B cell (primary cell): Measurements from ENCODE around the gene CRYBA2. TPM values are rescaled to one million over a fixed set of nuclear protein-coding genes. Genes with fewer than 3 reads are reported as not detected.
A peak's percentile ranks its signal among the peaks of the same experiment; 100 is the strongest.

Experiments
- ATAC-seq: fragments of 200-7000 bp; cut with Tn5 transposase; one replicate; pipeline ENCODE4 v1.10.0; 2021; ENCODE audit warnings: low read depth, mild to moderate bottlenecking, moderate number of reproducible peaks, moderate library complexity
- CTCF ChIA-PET: fragments of 350-600 bp; sonication (Branson Sonifier 250); formaldehyde crosslinking; loops from one replicate; lab custom pipeline; 2021; ENCODE audit warnings: antibody characterized with exemption, inconsistent platforms; lab: Charles Lee
- POLR2A ChIA-PET: fragments of 350-600 bp; sonication (Branson Sonifier 250); formaldehyde crosslinking; loops from one replicate; lab custom pipeline; 2021; ENCODE audit warnings: antibody characterized with exemption; lab: Charles Lee
- DNase-seq: peaks from one replicate; pipeline ENCODE4 v3.0.0; 2013
- H2AFZ ChIP-seq: 2 replicates; pipeline ENCODE4 v1.6.1; 2012; ENCODE audit warnings: mild to moderate bottlenecking, low read depth, low read length; ENCODE audit not compliant: insufficient read depth, poor library complexity, severe bottlenecking
- H3K27ac ChIP-seq, 2 donors: 1 replicate in 1 of 2; 2 replicates in 1 of 2; pipeline ENCODE4 v1.5.1; 2012 to 2013; ENCODE audit warnings: low read length in 2 of 2, mild to moderate bottlenecking in 2 of 2, moderate library complexity in 1 of 2
- H3K27me3 ChIP-seq, 4 experiments: fragments of 200-600 bp in 1 of 4; sonication (generic) in 1 of 4; replicated peaks in 1 of 4; 1 replicate in 2 of 4; 2 replicates in 2 of 4; pipeline versions ENCODE4 v1.6.1 to v1.7.0; 2013 to 2016; ENCODE audit warnings: low read length in 3 of 4, mild to moderate bottlenecking in 2 of 4, mixed read lengths in 1 of 4, moderate library complexity in 1 of 4; ENCODE audit not compliant: insufficient read depth in 4 of 4, control insufficient read depth in 3 of 4; ENCODE audit errors: control extremely low read depth in 1 of 4
- H3K36me3 ChIP-seq, 2 experiments: replicated peaks in 1 of 2; 1 replicate in 1 of 2; 2 replicates in 1 of 2; pipeline versions ENCODE4 v1.6.1 to v1.7.1; 2013; ENCODE audit warnings: low read length in 1 of 2; ENCODE audit not compliant: insufficient read depth in 2 of 2, control insufficient read depth in 1 of 2; ENCODE audit errors: control extremely low read depth in 1 of 2, extremely low read depth in 1 of 2
- H3K4me1 ChIP-seq, 2 donors: fragments of 200-600 bp in 1 of 2; sonication (generic) in 1 of 2; 1 replicate in 1 of 2; 2 replicates in 1 of 2; pipeline versions ENCODE4 v1.5.1 to v1.6.1; 2013 to 2017; ENCODE audit warnings: low read length in 2 of 2; ENCODE audit not compliant: control insufficient read depth in 2 of 2, insufficient read depth in 2 of 2
- H3K4me2 ChIP-seq: replicated peaks from 2 replicates; pipeline ENCODE3; 2012; ENCODE audit warnings: mild to moderate bottlenecking, low read depth, low read length; ENCODE audit not compliant: poor library complexity, severe bottlenecking
- H3K4me3 ChIP-seq, 5 experiments: fragments of 200-600 bp in 1 of 5; sonication (generic) in 1 of 5; 1 replicate in 3 of 5; 2 replicates in 2 of 5; pipeline versions ENCODE4 v1.5.1 to v1.7.0; 2011 to 2016; ENCODE audit warnings: low read length in 4 of 5, mild to moderate bottlenecking in 4 of 5, low read depth in 2 of 5, control low read depth in 1 of 5, moderate library complexity in 1 of 5; ENCODE audit not compliant: insufficient read depth in 1 of 5; ENCODE audit errors: control extremely low read depth in 1 of 5, extremely low read depth in 1 of 5
- H3K79me2 ChIP-seq: fragments of 200-600 bp; sonication (generic); one replicate; pipeline ENCODE4 v1.6.0; 2016; ENCODE audit warnings: low read length; ENCODE audit not compliant: control insufficient read depth, insufficient read depth
- H3K9ac ChIP-seq: fragments of 200-600 bp; sonication (generic); 2 replicates; pipeline ENCODE4 v1.6.1; 2017; ENCODE audit warnings: mild to moderate bottlenecking, low read length, moderate library complexity
- H3K9me3 ChIP-seq, 3 donors: one replicate each; pipeline versions ENCODE4 v1.6.1 to v1.7.1; 2013; ENCODE audit warnings: low read length in 2 of 3; ENCODE audit not compliant: control insufficient read depth in 2 of 3, insufficient read depth in 1 of 3; ENCODE audit errors: control extremely low read depth in 1 of 3
- H4K20me1 ChIP-seq: 2 replicates; pipeline ENCODE4 v1.6.0; 2012; ENCODE audit warnings: mild to moderate bottlenecking, low read length; ENCODE audit not compliant: insufficient read depth, control insufficient read depth, poor library complexity, severe bottlenecking
- H3K27ac Mint-ChIP-seq: one replicate; pipeline ENCODE4 v1.8.0; 2021; ENCODE audit warnings: mixed read lengths
- H3K27me3 Mint-ChIP-seq: one replicate; pipeline ENCODE4 v1.8.0; 2021; ENCODE audit warnings: mixed read lengths
- H3K4me1 Mint-ChIP-seq: one replicate; pipeline ENCODE4 v1.8.0; 2021; ENCODE audit warnings: mixed read lengths
- H3K4me3 Mint-ChIP-seq: one replicate; pipeline ENCODE4 v1.8.0; 2021; ENCODE audit warnings: mixed read lengths
- H3K9me3 Mint-ChIP-seq: one replicate; pipeline ENCODE4 v1.8.0; 2022; ENCODE audit warnings: mixed read lengths; ENCODE audit not compliant: insufficient read depth
- EZH2 ChIP-seq: IDR thresholded peaks from 2 replicates; pipeline ENCODE4 v1.6.1; 2012; ENCODE audit warnings: borderline replicate concordance, low read depth, mild to moderate bottlenecking, moderate library complexity, low read length; ENCODE audit not compliant: insufficient read depth, poor library complexity, severe bottlenecking
- WGBS: methylation state at CpG from one replicate; pipeline ENCODE4 v1.1.5; 2013; ENCODE audit warnings: missing lambda C conversion rate; ENCODE audit not compliant: insufficient coverage; 5-methylcytosine and 5-hydroxymethylcytosine counted together
- intact Hi-C: fragments of 100-400 bp; cut with micrococcal nuclease; formaldehyde crosslinking; loops from one replicate; pipeline ENCODE4 v1.10.0; 2022
- polyA plus RNA-seq: library from polyadenylated mRNA; depleted of rRNA; stranded (reverse); fragments of >200 nt; gene quantifications from 2 replicates; pipeline ENCODE4 v1.2.3, GENCODE V29; 2012
- total RNA-seq, 2 donors: library from RNA; stranded (reverse); fragments of 120-200 nt in 1 of 2; gene quantifications; 1 replicate in 1 of 2; 2 replicates in 1 of 2; pipeline versions ENCODE4 v1.2.3 to v1.2.4, GENCODE V29; 2013 to 2022
- TF ChIP-seq, protein P1 (sequence below): fragments of 200-600 bp; IDR thresholded peaks from one replicate; pipeline ENCODE4 v1.8.0; 2022; ENCODE audit warnings: antibody characterized with exemption, mild to moderate bottlenecking

The CRYBA2 gene
- total and polyA plus RNA-seq, 2 donors (not counting 1 experiment from before 2014, with no cell fraction given): not detected

DNA sequence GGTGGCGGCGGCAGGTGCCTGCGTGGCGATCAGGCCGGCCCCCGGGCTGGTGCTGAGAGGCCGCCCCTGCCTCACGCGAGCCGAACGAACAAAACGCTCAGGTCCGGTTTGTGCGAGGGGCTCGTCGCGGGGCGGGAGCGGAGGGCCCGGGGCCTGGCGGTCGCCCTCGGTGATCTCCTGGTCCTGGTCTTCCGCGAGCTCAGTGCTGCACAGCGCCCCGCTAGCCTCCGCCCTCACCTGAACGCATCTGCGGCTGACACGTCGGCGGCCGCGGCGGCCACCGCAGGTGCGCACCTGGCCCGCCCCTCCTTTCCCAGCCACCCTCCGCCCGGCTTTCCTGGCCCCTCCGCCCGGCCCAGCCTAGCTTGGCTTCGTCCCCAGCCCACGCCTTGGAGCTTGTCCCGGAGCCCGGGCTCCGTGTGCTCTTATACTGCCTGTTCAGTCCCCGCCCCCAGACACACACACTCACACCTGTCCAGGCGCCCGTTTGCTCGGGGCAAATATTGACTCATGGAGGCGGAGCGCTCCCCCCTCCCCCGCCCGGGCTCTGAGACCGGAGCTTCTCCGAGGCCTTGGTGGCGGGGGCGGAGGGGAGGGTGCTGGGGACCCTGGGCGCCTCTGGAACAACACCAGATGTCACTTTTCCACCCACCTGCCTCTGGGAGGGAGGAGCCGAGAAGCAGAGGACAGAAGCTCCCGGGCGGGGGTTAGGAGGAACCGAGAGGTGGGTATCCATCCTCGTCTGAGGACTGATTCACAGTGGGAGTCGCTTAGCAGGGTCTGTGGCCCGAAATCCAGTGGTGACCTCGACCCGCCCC lies 8.6 kb upstream of the CRYBA2 start:
- H3K4me2 ChIP-seq: peak overlapping the region; percentile 76
- H3K27me3 Mint-ChIP-seq: peaks cover 59% of the 10 kb centered on the region
- H3K79me2 ChIP-seq: no peaks in the 10 kb centered on the region
- H3K27ac ChIP-seq: no peak overlapping the region
- H3K4me1 Mint-ChIP-seq: peaks cover 22% of the 10 kb centered on the region
- H3K9me3 ChIP-seq: peaks cover 0 to 23% (median 0%) of the 10 kb centered on the region in 3 donors
- TF ChIP-seq EZH2: no peak
- TF ChIP-seq, protein P1, sequence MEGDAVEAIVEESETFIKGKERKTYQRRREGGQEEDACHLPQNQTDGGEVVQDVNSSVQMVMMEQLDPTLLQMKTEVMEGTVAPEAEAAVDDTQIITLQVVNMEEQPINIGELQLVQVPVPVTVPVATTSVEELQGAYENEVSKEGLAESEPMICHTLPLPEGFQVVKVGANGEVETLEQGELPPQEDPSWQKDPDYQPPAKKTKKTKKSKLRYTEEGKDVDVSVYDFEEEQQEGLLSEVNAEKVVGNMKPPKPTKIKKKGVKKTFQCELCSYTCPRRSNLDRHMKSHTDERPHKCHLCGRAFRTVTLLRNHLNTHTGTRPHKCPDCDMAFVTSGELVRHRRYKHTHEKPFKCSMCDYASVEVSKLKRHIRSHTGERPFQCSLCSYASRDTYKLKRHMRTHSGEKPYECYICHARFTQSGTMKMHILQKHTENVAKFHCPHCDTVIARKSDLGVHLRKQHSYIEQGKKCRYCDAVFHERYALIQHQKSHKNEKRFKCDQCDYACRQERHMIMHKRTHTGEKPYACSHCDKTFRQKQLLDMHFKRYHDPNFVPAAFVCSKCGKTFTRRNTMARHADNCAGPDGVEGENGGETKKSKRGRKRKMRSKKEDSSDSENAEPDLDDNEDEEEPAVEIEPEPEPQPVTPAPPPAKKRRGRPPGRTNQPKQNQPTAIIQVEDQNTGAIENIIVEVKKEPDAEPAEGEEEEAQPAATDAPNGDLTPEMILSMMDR: no peak
- H3K4me3 Mint-ChIP-seq: peak overlapping the region; percentile 49
- H3K4me1 ChIP-seq: peaks cover 25 to 37% of the 10 kb centered on the region in 2 donors
- H4K20me1 ChIP-seq: no peaks in the 10 kb centered on the region
- H3K9ac ChIP-seq: peak overlapping the region; percentile 42
- intact Hi-C loops: no loop called here
- H3K27ac Mint-ChIP-seq: no peak overlapping the region
- ATAC-seq (peak; percentile 31), DNase-seq (peak; percentile 49)
- WGBS: 3% methylated on average over 57 of the region's 70 CpGs
- peak overlapping the region in 3 of 5 experiments; percentile 17 to 39 (median 35) for H3K4me3 ChIP-seq
- CTCF ChIA-PET: interaction anchor here (1.3 to 1.4 kb wide), 3 partner anchors 21 to 104 kb away, joined by 3 to 4 read pairs (median 4); no protein-coding TSS in a partner anchor
- POLR2A ChIA-PET: interaction anchor here (0.6 kb wide), 1 partner anchor 294 kb away, joined by 12 read pairs; no protein-coding TSS in a partner anchor
- H3K36me3 ChIP-seq: no peaks in the 10 kb centered on the region
- H2AFZ ChIP-seq: peak overlapping the region; percentile 56
- no peaks in the 10 kb centered on the region for H3K9me3 Mint-ChIP-seq
- H3K27me3 ChIP-seq: peaks cover 0 to 85% (median 34%) of the 10 kb centered on the region in 4 experiments
